ENCODE data around the gene MMS19. TPM values are rescaled to one million over a fixed set of nuclear protein-coding genes. Genes with fewer than 3 reads are reported as not detected.

Gene MMS19
- total and polyA plus RNA-seq, 11 donors: 30.2 to 63.5 (median 48.1) TPM

- intact Hi-C loops (cut with DNase I): no loop called here
These were observed 27.5 kb upstream of the MMS19 start for GRCh38 chr10:97525683-97526110.

GRCh38 chr10:97525086-97525485 lies 26.9 kb upstream of the MMS19 start:
- ATAC-seq (no peak), DNase-seq (no peak)
- intact Hi-C loops (cut with DNase I): no loop called here
- no peaks in the 10 kb centered on the region for H3K36me3 ChIP-seq
- H3K4me1 ChIP-seq: peaks cover 0 to 56% (median 23%) of the 10 kb centered on the region in 12 donors
- H3K9me3 ChIP-seq: no peaks in the 10 kb centered on the region
- H3K27ac ChIP-seq: no peak overlapping the region
- 96 to 98% (median 96%) methylated on average over 5 of the region's 5 CpGs for WGBS, 4 donors
- H3K4me3 ChIP-seq: no peak overlapping the region
- no peak for TF ChIP-seq CTCF (IDR thresholded peaks at IDR 0.05)
- no peak for TF ChIP-seq POLR2A (IDR thresholded peaks at IDR 0.05)
- H3K27me3 ChIP-seq: no peaks in the 10 kb centered on the region

More at GRCh38 chr10:97525683-97526110, 27.5 kb upstream of the MMS19 start:
- H3K36me3 ChIP-seq: no peaks in the 10 kb centered on the region
- peaks cover 0 to 54% (median 20%) of the 10 kb centered on the region in 12 donors for H3K4me1 ChIP-seq
- TF ChIP-seq CTCF (IDR thresholded peaks at IDR 0.05) (no peak), POLR2A (IDR thresholded peaks at IDR 0.05) (no peak)
- no peak for ATAC-seq
- H3K27ac ChIP-seq: no peak overlapping the region
- no peaks in the 10 kb centered on the region for H3K9me3 ChIP-seq
- no peak for DNase-seq
- no peak overlapping the region for H3K4me3 ChIP-seq
- no peaks in the 10 kb centered on the region for H3K27me3 ChIP-seq
- WGBS, 4 donors: 97 to 100% (median 98%) methylated on average over 1 of the region's 1 CpG

- DNase-seq (no peak), ATAC-seq (no peak)
- peaks cover 6 to 73% (median 38%) of the 10 kb centered on the region in 12 donors for H3K4me1 ChIP-seq
- H3K9me3 ChIP-seq: no peaks in the 10 kb centered on the region
- no peak for TF ChIP-seq POLR2A (IDR thresholded peaks at IDR 0.05)
- TF ChIP-seq CTCF (IDR thresholded peaks at IDR 0.05): no peak
- 88 to 96% (median 94%) methylated on average over 8 of the region's 8 CpGs for WGBS, 4 donors
- H3K4me3 ChIP-seq: no peak overlapping the region
- no peaks in the 10 kb centered on the region for H3K36me3 ChIP-seq
- intact Hi-C loops (cut with DNase I): loop anchor here in 1 of 10 donors (5.0 kb wide), 1 partner anchor 61 kb away; no protein-coding TSS in a partner anchor
- no peaks in the 10 kb centered on the region for H3K27me3 ChIP-seq
- H3K27ac ChIP-seq: peak overlapping the region in 2 of 12 donors; percentile 39 to 47
These were observed 24.7 kb upstream of the MMS19 start for GRCh38 chr10:97522937-97523336.

GRCh38 chr10:97522071-97522470 lies 23.8 kb upstream of the MMS19 start:
- Histone ChIP-seq H3K27me3 (no peaks in the 10 kb centered on the region), H3K4me3 (no peak overlapping the region), H3K36me3 (no peaks in the 10 kb centered on the region), H3K9me3 (no peaks in the 10 kb centered on the region), H3K27ac (peak overlapping the region in 6 of 12 donors; percentile 0 to 47 (median 28)), H3K4me1 (peaks cover 6 to 82% (median 46%) of the 10 kb centered on the region in 12 donors)
- TF ChIP-seq CTCF (IDR thresholded peaks at IDR 0.05): no peak
- TF ChIP-seq POLR2A (IDR thresholded peaks at IDR 0.05): no peak
- 51 to 68% (median 53%) methylated on average over 4 to 6 of the region's 6 CpGs for WGBS, 4 donors
- intact Hi-C loops (cut with DNase I): loop anchor here in 1 of 10 donors (5.0 kb wide), 1 partner anchor 60 kb away; no protein-coding TSS in a partner anchor
- DNase-seq (peak in 1 of 5 donors; percentile 52), ATAC-seq (peak in 3 of 4 donors; percentile 47 to 74 (median 48))

Measured in heart left ventricle (tissue), 16 donors.